Measurements from ENCODE around the gene SSBP4. TPM values are rescaled to one million over a fixed set of nuclear protein-coding genes. Genes with fewer than 3 reads are reported as not detected.

Gene SSBP4
- total and polyA plus RNA-seq, 2 of the 4 experiments (the other 2 are of a cell fraction) = 14.9 to 39.7 TPM

GRCh38 chr19:18423258-18424020 is 4.2 kb downstream of the SSBP4 start:
- no peak overlapping the region for H2AK5ac ChIP-seq (ENCODE audit: low read depth, low read length)
- H3K23ac ChIP-seq (ENCODE audit: low read depth, low read length) = no peak overlapping the region
- H2BK20ac ChIP-seq (ENCODE audit: low read depth, low read length) = no peak overlapping the region
- no peaks in the 10 kb centered on the region; the same call in 1 of the 2 replicates for H3K36me3 ChIP-seq (ENCODE audit: control insufficient read depth, insufficient read depth, low read length)
- no peak overlapping the region for H3K4me2 ChIP-seq (ENCODE audit: low read depth, low read length)
- H3K9me1 ChIP-seq (ENCODE audit: insufficient read depth, low read length) = peaks cover 21% of the 10 kb centered on the region
- H2BK5ac ChIP-seq (ENCODE audit: low read depth, low read length, poor library complexity, severe bottlenecking) = no peak overlapping the region
- no peak for TF ChIP-seq RFX5 (IDR thresholded peaks at IDR 0.05; ENCODE audit: low read depth, low read length)
- TF ChIP-seq ELK1 (IDR thresholded peaks at IDR 0.05; ENCODE audit: borderline replicate concordance, low read depth, low read length) = no peak
- TF ChIP-seq MAFK (IDR thresholded peaks at IDR 0.05; ENCODE audit: low read depth, low read length) = no peak
- no peak for TF ChIP-seq CHD1 (IDR thresholded peaks at IDR 0.05; ENCODE audit: low read depth, low read length)
- TF ChIP-seq FOS (IDR thresholded peaks at IDR 0.05; ENCODE audit: low read depth, low read length) = no peak
- no peak for TF ChIP-seq CEBPB (IDR thresholded peaks at IDR 0.05; ENCODE audit: low read depth, low read length)
- no peak for TF ChIP-seq MAZ (IDR thresholded peaks at IDR 0.05; ENCODE audit: borderline replicate concordance, low read depth, low read length)
- no peak for TF ChIP-seq MXI1 (IDR thresholded peaks at IDR 0.05; ENCODE audit: borderline replicate concordance, low read depth, low read length)
- no peak for TF ChIP-seq POLR2A (IDR thresholded peaks at IDR 0.05; ENCODE audit: low read depth, low read length)
- no peaks in the 10 kb centered on the region for H3K9me3 ChIP-seq (ENCODE audit: control insufficient read depth, insufficient read depth, low read length)
- no peak overlapping the region for H4K91ac ChIP-seq (ENCODE audit: insufficient read depth, low read depth, low read length)
- H2AK9ac ChIP-seq (replicated peaks; ENCODE audit: low read depth, low read length, poor library complexity) = no peak overlapping the region
- CTCF ChIA-PET = no interaction called here
- no peak overlapping the region for H3K4ac ChIP-seq (ENCODE audit: low read depth, low read length)
- H4K8ac ChIP-seq (ENCODE audit: low read depth in 2 of 2, low read length in 2 of 2) = no peak overlapping the region
- no peaks in the 10 kb centered on the region for H3K27me3 ChIP-seq (ENCODE audit: control insufficient read depth, insufficient read depth, low read length)
- POLR2A ChIA-PET (ENCODE audit: unreplicated experiment) = no interaction called here
- H2AFZ ChIP-seq (replicated peaks; ENCODE audit: low read length, poor library complexity) = no peak overlapping the region
- H3K56ac ChIP-seq (ENCODE audit: extremely low read depth, insufficient read depth, low read length) = no peak overlapping the region
- H3K14ac ChIP-seq (replicated peaks; ENCODE audit: low read depth, low read length) = no peak overlapping the region
- ATAC-seq (ENCODE audit: low read depth) (no peak), DNase-seq (no peak)
- H2BK120ac ChIP-seq (ENCODE audit: low read depth, low read length) = no peak overlapping the region
- peaks cover 18% of the 10 kb centered on the region for H3K4me1 ChIP-seq (ENCODE audit: control insufficient read depth, insufficient read depth, low read length)
- dilution Hi-C loops (cut with HindIII; ENCODE audit: low sequenced_read_pairs, unreplicated experiment) (no loop called here), in situ Hi-C loops (cut with MboI; ENCODE audit: low sequenced_read_pairs) (no loop called here), intact Hi-C loops (cut with micrococcal nuclease) (no loop called here)
- H3K79me1 ChIP-seq (ENCODE audit: low read depth in 1 of 2, low read length in 2 of 2) = peaks cover 4 to 79% of the 10 kb centered on the region in 2 experiments
- H4K5ac ChIP-seq (ENCODE audit: low read depth, low read length) = no peak overlapping the region
- no peak overlapping the region for H3K18ac ChIP-seq (ENCODE audit: low read depth, low read length)
- WGBS, 2 experiments (ENCODE audit: extremely low coverage in 2 of 2, insufficient read length in 1 of 2) = 94% methylated on average over 11 of the region's 21 CpGs; no CpG with 5 or more reads in 1 of the 2 experiments
- H2BK15ac ChIP-seq (ENCODE audit: low read depth, low read length) = no peak overlapping the region
- no peak overlapping the region for H3K27ac ChIP-seq (ENCODE audit: insufficient read depth, low read length)
- H4K20me1 ChIP-seq (ENCODE audit: insufficient read depth, low read length) = peaks cover 72% of the 10 kb centered on the region
- H3K9ac ChIP-seq (ENCODE audit: low read depth, low read length) = no peak overlapping the region
- no TSS peak for BruUV-seq (replicated peaks)
- H3K4me3 ChIP-seq (ENCODE audit: insufficient read depth, low read depth, low read length) = no peak overlapping the region
